Activated naive CD4-positive, alpha-beta T cell treated with anti-CD3 and anti-CD28 coated beads, Interleukin-2, amount 50 U/mL, for 72 hours (primary cell): ENCODE data around the gene STK38. TPM values are rescaled to one million over a fixed set of nuclear protein-coding genes. Genes with fewer than 3 reads are reported as not detected.
"Not testable (repeated sequence)": the region's sequence is repeated elsewhere in the genome, so short reads cannot be mapped to it uniquely, and the experiment has no call there.

Experiments used
- ATAC-seq, 2 donors: fragments of 150-1000 bp; cut with Tn5 transposase; 2 replicates each; pipeline ENCODE4 v1.10.0; 2021; ENCODE audit warnings: mild to moderate bottlenecking in 2 of 2, moderate library complexity in 2 of 2
- DNase-seq, 2 donors: peaks; one replicate each; pipeline ENCODE4 v3.0.0; 2021 to 2022; ENCODE audit warnings: low spot score in 2 of 2
- H3K27ac Mint-ChIP-seq, 2 donors: one replicate each; pipeline ENCODE4 v1.8.0; 2022; ENCODE audit warnings: mild to moderate bottlenecking in 2 of 2, mixed read lengths in 2 of 2
- H3K36me3 Mint-ChIP-seq, 2 donors: one replicate each; pipeline ENCODE4 v1.8.0; 2022; ENCODE audit warnings: mixed read lengths in 2 of 2
- H3K9me3 Mint-ChIP-seq, 2 donors: one replicate each; pipeline ENCODE4 v1.8.0; 2022; ENCODE audit warnings: mixed read lengths in 2 of 2
- total RNA-seq, 2 donors: library from RNA; stranded (reverse); gene quantifications; one replicate each; pipeline ENCODE4 v1.2.3, GENCODE V29; 2022

STK38 gene
- total RNA-seq, 2 donors from 2014 or later: 25.7 to 27.3 TPM

- H3K36me3 Mint-ChIP-seq, DNase-seq, ATAC-seq, H3K9me3 Mint-ChIP-seq, H3K27ac Mint-ChIP-seq: not testable (repeated sequence)
Observed at GRCh38 chr6:36572353-36573311, 25.4 kb upstream of the STK38 start.

- DNase-seq (no peak), ATAC-seq (peak in 1 of 2 donors; percentile 20)
- Mint-ChIP-seq H3K9me3 (no peaks in the 10 kb centered on the region), H3K36me3 (no peaks in the 10 kb centered on the region), H3K27ac (no peak overlapping the region)
Observed at GRCh38 chr6:36571122-36572043, 24.1 kb upstream of the STK38 start.

- ATAC-seq (peak in 1 of 2 donors; percentile 50), DNase-seq (no peak)
- peak overlapping the region in 1 of 2 donors; percentile 14 for H3K27ac Mint-ChIP-seq
- no peaks in the 10 kb centered on the region for H3K36me3 Mint-ChIP-seq
- no peaks in the 10 kb centered on the region for H3K9me3 Mint-ChIP-seq
Observed at GRCh38 chr6:36570264-36570663, 23.0 kb upstream of the STK38 start.

- Mint-ChIP-seq H3K9me3 (no peaks in the 10 kb centered on the region), H3K27ac (no peak overlapping the region), H3K36me3 (no peaks in the 10 kb centered on the region)
- DNase-seq (no peak), ATAC-seq (no peak)
Observed at GRCh38 chr6:36566418-36566905, 19.2 kb upstream of the STK38 start.

- no peak for DNase-seq
- H3K27ac Mint-ChIP-seq: no peak overlapping the region
- no peaks in the 10 kb centered on the region for H3K36me3 Mint-ChIP-seq
- no peaks in the 10 kb centered on the region for H3K9me3 Mint-ChIP-seq
- no peak for ATAC-seq
Observed at GRCh38 chr6:36563928-36564284, 16.6 kb upstream of the STK38 start.

GRCh38 chr6:36563237-36563927 lies 16.1 kb upstream of the STK38 start:
- Mint-ChIP-seq H3K27ac (no peak overlapping the region), H3K9me3 (no peaks in the 10 kb centered on the region), H3K36me3 (no peaks in the 10 kb centered on the region)
- no peak for ATAC-seq
- DNase-seq: no peak

GRCh38 chr6:36560822-36561221 lies 13.5 kb upstream of the STK38 start:
- ATAC-seq: no peak
- DNase-seq: no peak
- no peaks in the 10 kb centered on the region for H3K36me3 Mint-ChIP-seq
- no peak overlapping the region for H3K27ac Mint-ChIP-seq
- no peaks in the 10 kb centered on the region for H3K9me3 Mint-ChIP-seq

GRCh38 chr6:36559011-36559793 lies 11.9 kb upstream of the STK38 start:
- Mint-ChIP-seq H3K36me3 (no peaks in the 10 kb centered on the region), H3K27ac (no peak overlapping the region), H3K9me3 (no peaks in the 10 kb centered on the region)
- DNase-seq: no peak
- ATAC-seq: no peak

- Mint-ChIP-seq H3K9me3 (no peaks in the 10 kb centered on the region), H3K27ac (no peak overlapping the region), H3K36me3 (no peaks in the 10 kb centered on the region)
- DNase-seq: no peak
- ATAC-seq: no peak
Observed at GRCh38 chr6:36556281-36556680, 9.0 kb upstream of the STK38 start.

GRCh38 chr6:36555750-36556252 lies 8.5 kb upstream of the STK38 start:
- H3K27ac Mint-ChIP-seq: no peak overlapping the region
- H3K9me3 Mint-ChIP-seq: no peaks in the 10 kb centered on the region
- H3K36me3 Mint-ChIP-seq: no peaks in the 10 kb centered on the region
- DNase-seq: no peak
- ATAC-seq: no peak

GRCh38 chr6:36550473-36551000 lies 3.3 kb upstream of the STK38 start:
- Mint-ChIP-seq H3K27ac (no peak overlapping the region), H3K9me3 (no peaks in the 10 kb centered on the region), H3K36me3 (peaks cover 7 to 8% of the 10 kb centered on the region in 2 donors)
- DNase-seq (no peak), ATAC-seq (no peak)

GRCh38 chr6:36548401-36548743 lies 1.1 kb upstream of the STK38 start:
- no peaks in the 10 kb centered on the region for H3K9me3 Mint-ChIP-seq
- peaks cover 9 to 14% of the 10 kb centered on the region in 2 donors for H3K36me3 Mint-ChIP-seq
- ATAC-seq (no peak), DNase-seq (no peak)
- H3K27ac Mint-ChIP-seq: peak overlapping the region; percentile 27 to 97

GRCh38 chr6:36547646-36548400 lies 544 bp upstream of the STK38 start:
- ATAC-seq (peak in 1 of 2 donors; percentile 9), DNase-seq (peak in 1 of 2 donors; percentile 13)
- Mint-ChIP-seq H3K9me3 (no peaks in the 10 kb centered on the region), H3K27ac (peak overlapping the region; percentile 91 to 97), H3K36me3 (peaks cover 13 to 14% of the 10 kb centered on the region in 2 donors)

- peaks cover 13 to 14% of the 10 kb centered on the region in 2 donors for H3K36me3 Mint-ChIP-seq
- no peaks in the 10 kb centered on the region for H3K9me3 Mint-ChIP-seq
- peak; percentile 21 for ATAC-seq
- peak in 1 of 2 donors; percentile 33 for DNase-seq
- peak overlapping the region; percentile 97 to 99 for H3K27ac Mint-ChIP-seq
Observed at GRCh38 chr6:36546308-36546919, 865 bp downstream of the STK38 start.
